NK-92 (cell line): ENCODE results near the gene MLYCD.

Source experiments
- DNase-seq: peaks from one replicate; lab custom pipeline; 2025; ENCODE audit not compliant: unreplicated experiment; lab: John Stamatoyannopoulos, UW

Gene MLYCD

DNA sequence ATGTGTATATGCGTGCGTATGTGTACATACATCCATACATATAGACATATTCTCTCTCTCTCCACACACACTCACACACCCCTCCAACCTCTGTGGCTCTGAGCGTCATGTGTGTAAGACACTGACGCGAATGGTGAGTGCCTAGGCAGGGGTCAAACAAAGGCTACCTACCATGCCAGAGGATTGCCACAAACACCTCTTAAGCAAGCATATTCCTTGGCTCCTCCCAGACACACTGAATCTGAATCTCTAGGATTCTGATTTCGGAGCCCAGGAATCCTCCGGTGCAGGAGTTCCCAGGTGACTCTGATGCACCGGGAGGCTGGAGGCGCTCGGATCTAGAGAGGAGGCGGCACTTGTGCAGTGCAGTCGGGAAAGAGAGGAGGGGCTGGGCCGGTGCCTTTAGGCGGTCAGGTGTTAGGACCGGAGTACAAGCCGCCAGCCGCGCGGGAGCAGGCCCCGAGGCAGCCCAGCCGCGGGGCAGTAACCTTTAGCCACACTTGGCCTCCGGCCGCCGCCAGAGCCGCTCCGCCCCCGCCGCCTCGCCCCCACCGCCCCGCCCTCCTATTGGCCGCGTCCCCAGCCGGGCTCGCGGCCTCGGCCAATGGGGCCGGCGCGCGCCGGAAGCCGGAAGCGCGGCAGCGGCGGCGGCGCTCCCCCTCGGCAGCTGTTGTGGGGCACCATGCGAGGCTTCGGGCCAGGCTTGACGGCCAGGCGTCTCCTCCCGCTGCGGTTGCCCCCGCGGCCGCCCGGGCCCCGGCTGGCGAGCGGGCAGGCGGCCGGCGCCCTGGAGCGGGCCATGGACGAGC, at the start of gene MLYCD:
TSS of gene MLYCD (plus strand) at position 653 of the 809 bp plus-strand sequence. CDS start at position 683, 30 bp downstream.
- DNase-seq: no peak

DNA sequence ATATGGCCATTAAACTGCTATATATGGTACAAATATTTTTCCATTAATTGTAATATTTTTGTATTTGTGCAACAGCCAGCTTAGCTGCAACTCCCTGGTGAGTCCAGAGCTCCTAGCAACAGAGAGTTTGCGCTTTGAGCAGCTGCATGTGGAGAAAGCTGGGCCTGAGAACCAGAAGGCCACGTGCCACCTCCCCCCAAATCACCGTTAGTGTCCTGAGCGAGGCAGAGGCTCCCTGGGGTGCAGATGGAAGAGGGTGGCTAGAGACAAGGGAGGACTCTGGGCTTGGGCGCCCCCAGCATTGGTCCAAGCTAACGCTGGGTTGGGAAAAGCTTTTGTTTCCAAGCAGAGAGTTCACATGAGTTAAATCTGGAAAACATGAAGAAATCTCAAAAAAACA, 49.5 kb upstream of the MLYCD start:
- DNase-seq: no peak

DNA sequence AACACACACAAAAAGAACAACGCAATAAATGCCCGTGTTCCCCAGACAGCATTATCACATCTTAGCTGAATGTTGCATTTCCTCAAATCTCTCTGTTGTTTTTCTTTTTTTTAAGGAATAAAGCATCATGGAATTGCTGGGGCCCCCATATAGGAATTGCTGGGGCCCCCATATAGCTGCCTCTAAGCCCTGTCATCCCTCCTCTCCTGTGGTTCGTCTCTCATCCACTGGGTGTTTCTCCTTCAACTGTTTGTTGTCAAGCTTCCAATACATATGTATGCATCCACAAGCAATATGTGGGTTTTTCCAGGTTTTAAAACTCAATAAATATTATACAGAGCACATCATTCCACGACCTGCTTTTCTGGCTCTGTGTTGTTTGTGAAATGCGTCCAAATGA, 48.0 kb upstream of the MLYCD start:
- no peak for DNase-seq

DNA sequence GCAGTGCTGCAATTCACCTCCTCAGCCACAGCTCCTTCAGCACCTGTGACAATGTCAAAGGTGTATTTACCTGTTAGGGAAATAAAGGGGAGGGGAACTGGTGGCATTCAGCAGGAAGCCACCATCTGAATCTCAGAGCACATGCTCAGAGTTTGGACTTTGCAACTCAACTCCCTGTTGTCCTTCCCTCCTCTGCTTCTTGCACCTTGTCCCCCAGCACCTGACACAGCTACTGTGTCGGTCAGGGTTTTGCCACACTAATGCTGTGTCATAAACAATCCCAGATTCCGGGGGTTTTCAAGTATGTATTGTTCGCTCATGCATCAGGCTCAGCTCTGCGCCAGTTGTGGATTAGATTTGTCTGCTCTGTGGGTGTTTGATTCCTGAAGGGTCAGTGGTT, 47.4 kb upstream of the MLYCD start:
- DNase-seq: no peak

DNA sequence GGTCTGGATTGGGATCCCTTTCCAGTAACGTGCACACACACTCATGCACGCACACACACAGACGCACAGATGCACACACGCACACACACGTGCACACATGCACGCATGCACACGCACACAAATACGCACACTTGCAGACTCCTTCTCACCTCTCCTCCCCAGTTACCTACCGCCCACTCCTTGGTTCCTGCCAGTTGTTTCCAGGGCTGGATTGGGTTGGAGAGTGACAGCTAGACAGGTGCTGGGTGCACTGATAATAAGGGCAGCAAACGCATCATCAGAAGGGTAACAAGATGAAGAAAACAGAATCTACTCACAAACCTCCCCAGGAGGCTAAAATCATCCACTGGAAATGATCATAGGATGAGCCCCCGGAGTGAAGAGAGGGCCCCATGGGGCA, 46.1 kb upstream of the MLYCD start:
- DNase-seq: no peak

DNA sequence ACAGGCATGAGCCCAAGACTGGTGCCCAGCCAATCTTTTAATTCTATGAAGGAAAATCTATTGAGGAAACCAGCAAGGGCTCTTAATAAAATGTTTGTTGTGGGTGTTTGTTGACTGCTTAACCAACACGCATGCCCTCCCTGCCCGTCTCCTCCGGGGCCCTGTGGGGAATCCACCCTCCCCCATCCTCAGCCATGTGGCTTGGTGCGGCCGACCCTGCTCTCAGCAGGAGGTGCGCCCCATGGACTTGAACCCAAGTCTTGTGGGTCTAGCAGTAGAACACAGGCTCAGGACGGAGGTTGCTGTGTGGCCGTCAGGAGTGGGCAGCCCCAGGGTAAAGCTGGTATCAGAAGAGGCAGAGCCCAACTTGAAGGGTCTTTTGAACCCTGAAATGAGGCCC, 45.1 kb upstream of the MLYCD start:
- no peak for DNase-seq

DNA sequence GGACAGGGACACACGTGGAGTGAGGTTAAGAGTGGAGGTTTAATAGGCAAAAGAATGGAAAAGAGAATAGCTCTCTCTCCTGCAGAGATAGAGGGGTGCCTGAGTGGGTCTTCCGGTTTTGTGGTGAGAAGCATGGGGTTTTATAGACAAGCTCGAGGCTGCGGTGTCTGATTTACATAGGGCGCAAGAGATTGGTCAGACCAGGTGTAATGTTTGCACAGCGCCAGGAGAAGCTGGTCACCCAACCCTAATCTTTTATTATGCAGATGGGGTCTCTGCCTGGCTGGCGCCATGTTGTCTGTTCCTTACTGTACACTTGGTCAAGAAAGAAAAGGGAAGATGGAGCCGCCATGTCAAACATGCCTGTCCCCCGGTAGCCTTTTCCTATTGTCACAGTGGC, 44.5 kb upstream of the MLYCD start:
- no peak for DNase-seq

DNA sequence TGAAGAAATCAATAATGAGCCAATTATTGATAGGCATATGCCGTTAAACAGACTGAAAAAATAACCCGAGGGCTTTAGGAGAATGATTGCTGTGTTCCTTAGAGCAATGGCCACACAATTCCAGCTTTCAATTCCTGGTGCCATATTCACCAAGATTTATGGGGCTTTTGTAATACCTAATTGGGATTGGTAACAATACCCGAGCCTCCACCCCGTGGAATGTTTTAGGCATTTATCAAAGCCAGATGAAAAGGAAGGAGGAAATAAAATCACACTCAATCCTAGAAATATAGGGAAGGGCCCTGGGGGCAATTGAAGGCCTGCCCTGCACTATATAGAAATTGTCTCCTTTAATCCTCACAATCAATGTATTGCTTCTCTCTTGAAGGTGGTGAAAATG, 42.1 kb upstream of the MLYCD start:
- no peak for DNase-seq

DNA sequence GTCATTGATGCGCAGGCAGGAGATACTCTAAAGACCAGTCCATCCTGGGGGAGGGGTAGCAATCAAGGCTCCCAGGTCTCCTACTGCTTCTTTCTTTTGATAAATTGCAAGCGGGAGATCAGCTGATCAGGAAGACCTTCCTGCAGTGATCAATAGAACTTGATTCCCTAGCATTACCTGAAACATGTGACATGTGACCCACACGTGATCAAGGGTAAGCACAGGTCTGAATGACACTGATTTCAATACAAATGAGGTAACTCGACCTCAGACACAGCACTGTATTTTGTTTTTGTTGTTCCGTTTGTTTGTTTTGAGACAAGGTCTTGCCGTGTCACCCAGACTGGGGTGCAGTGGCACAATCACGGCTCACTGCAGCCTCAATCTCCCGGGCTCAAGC, 39.6 kb upstream of the MLYCD start:
- DNase-seq: no peak

DNA sequence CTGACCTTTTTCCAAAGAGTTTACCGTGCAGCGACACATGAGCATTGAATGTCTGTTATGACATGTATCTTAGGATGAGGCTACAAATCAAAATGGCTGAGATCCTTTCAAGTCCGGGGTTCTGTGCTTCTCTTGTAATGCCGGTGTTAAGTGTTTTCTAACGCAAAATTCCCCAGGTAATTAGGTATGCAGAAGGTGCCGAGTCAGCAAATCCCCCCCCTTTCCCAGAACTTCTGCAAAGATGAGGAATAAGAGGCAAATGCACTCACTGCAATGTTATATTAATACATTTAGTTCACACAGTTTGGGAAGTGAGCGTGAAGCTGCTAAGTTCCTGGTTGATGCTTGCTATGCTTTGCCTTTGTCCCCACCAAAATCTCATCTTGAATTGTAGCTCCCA, 36.3 kb upstream of the MLYCD start:
- no peak for DNase-seq

DNA sequence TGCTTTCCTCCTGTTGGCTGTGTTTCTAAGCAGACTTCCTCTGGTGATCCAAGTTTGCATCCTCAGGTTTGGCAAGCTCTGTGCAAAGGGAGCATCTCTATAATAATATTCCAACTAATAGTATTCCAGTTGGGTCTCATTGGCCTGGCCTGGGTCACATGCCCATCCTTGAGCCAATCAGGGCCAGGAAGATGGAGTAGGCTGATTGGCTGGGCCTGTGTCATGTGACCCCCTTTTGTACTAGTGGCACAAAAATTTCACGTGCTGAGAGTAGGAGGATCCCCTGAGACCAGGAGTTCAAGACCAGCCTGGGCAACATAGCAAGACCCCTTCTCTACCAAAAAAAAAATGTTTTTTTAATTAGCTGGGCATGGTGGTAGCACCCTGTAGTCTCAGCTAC, 35.2 kb upstream of the MLYCD start:
- DNase-seq: no peak

DNA sequence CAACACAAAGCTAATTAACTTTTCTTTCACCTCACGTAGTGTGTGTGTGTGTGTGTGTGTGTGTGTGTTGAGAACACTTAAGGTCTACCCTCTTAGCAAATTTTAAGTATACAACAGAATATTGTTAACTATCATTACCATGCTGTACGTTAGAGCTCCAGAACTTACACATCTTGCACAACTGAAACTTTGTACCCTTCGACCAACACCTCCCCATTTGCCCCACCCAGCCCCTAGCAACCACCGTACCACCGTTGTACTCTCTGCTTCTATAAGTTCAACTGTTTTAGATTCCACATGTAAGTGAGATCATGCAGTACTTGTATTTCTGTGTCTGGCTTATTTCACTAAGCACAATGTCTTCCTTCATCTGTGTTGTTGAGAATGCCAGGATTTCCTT, 28.1 kb upstream of the MLYCD start:
- no peak for DNase-seq

DNA sequence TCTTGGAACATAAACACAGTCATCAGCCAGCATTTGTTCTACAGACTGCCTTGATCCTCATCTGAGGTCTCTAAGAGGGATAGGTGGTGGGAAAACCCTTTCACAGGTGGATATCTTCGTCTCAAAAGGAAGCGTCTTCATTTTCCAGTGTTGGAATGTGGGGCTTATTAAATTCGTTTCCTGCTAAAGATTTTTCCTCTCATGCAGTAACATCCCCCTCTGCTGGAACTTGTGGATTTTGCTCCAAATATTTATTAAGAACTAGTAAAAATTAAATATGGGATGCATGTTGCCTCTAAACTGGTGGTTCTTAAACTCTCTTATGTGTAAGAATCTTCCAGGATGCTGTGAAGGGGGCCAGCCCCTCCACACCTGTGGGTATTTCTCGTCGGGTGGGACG, 20.1 kb upstream of the MLYCD start:
- no peak for DNase-seq

DNA sequence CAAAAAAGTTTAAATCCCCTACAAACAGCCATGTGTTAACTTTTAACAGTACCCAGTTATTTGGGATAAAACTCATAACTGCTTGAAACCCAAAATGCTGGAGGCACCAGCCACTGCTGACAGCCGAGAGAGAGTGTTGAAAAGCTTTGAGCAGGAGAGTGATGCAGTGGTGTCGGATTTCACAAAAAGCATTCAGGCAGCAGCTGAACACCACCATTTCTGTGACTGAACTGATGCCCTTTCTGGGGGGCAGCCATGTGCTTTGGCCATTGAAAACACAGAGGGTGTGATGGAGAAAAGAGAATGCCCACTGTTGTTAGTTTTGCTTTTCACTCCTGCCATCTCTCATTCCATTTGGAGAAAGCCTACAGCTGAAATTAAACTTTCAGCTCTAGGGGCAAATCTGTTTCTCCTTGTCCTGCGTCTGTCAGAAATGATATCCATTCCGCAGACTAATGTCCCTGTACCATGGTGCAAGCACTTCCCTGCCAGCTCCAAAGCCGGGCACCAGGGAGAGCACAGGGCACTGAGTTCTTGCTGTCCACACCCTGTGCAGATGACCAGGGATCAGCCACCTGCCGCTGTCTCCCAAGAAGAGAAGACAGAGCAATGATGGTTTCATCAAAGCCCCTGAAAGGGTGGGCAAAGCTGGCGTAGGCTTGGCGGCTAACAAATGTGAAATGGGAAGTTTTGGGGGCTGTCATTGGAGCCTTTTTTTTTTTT, 16.6 kb upstream of the MLYCD start:
- no peak for DNase-seq

DNA sequence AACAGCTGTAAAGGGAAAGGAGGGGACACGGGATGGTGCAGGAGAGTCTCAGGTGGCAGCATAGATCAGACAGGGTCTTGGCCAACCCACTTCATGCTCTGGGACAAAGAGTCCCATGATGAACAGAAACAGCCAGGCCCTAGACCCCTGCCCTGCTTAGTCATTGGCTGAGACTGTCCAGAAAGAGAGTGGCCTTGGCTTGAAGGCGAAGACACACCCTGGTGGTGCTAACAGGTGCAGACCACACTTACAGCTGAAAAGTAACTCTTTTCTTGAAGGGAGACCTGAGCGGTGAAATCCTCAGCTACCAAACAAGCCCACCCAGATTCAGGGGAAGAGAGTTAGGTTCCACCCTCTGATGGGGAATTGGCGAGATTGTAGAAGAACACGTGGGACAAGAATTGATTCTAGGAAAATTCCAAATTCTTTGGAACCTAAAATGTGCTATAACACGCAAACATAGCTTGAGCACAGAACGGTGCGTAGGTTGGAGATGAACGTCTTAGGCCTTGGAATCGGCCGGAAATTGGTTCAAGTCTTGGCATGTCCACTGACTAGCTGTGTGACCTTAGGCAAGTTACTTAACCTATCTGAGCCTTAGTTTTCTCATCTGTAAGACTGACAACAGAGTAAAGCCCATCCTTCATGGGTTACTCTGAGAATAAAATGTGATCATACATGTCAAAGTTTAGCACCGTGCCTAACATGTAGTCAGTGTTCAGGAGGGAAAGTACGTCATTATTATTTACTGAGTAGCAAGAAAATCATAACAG, 12.5 kb upstream of the MLYCD start:
- no peak for DNase-seq

DNA sequence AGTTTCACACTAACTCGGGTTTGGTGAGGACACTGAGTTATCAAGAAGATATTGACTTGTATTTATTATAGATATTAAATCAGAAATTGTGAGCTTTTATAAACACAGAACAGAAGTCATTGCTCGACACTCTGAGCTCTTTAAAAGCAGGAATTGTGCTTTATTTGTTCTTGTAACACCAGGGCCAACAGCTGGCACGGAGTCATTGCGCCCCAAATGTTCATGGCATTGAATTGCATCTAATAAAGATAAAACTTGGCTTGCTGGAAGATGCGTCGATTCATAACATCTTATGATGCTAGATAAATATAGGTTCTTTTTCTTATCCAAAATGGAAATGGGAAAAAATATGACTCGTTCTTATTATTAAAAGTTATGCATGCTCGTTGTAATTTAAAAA, 11.8 kb upstream of the MLYCD start:
- no peak for DNase-seq

DNA sequence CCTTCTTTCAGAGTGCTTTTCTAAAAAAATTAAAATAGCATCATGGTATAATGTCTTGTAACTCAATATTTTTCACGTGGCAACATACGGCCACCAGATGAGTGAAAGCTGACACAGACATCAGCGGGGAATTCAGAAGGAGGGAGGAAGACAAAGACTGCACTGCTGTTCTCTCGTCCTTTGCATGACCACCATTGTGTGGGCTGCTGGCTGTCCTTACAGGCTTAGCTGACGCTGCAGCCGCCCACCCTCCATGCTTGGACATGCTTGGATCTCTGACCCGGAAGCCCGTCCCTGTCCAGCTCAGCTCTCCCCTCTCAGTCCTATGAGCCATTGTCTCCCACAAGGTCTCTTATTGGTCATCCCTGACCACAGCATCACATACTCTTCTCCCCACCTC, 11.4 kb upstream of the MLYCD start:
- DNase-seq: no peak

DNA sequence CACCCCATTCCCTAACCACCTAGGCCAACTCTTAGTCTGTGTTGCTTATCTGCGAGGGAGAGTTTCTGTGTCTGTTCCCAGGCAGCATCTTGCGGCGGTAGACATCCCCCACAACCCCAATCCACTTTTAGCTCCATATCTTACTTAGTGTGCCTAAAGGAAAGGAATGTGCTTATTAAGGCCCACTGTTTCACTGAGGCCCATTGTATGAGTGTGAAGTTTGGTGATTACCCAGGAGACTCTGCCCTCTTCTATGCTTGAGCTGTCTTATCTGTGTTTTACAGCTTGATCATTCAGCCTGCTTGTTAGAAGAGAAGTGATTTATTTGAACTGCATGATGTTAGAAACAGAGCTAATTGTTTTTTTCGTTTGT, 10.3 kb upstream of the MLYCD start:
- no peak for DNase-seq

DNA sequence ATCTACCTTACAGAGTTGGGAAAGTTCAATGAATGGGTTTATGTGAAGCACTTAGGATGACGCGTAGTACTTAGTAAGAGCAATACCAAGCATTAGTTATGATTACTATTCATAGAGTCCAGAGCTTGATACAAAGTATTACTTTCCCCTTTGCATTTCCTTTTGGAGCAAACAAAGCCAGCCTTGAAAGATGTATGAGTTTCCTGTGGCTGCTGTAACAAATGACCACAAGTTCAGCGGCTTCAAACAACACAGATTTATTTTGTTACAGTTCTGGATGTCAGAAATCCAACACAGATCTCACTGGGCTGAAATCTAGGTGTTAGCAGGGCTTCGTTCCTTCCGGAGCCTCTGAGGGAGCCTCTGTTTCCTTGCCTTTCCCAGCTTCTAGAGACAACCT, 8.6 kb upstream of the MLYCD start:
- no peak for DNase-seq

DNA sequence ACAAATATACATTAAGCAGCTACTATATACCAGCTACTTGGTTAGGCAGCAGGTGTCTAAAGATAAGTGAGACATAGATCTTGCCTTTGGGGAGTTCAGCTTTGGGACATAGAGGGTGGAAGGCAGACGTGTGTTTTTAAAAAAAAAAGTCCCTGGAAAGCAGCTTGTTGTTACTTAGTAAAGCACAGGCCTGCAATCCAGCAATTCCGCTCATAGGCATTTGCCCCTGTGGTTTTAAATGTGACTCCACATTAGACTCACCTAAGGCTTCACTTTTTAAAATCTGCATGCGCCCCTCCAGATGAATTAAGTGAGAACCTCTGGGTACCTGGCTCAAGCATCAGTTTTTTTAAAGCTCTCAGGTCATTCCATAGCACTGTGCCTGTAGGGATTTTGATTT, 7.2 kb upstream of the MLYCD start:
- no peak for DNase-seq

DNA sequence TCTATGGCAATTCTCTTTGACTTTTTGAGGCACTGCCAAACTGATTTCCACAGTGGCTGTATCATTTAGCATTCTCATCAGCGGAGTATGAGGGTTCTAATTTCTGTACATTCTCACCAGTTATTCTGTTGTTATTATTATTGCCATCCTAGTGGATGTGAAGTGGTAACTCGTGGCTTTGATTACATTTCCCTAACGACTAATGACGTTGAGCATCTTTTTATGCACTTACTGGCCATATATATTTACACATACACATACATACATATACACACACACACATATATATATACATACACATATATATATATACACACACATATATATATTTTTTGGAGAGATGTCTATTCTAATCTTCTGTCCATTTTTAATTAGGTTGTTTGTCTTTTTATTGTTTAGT, 3.7 kb upstream of the MLYCD start:
- DNase-seq: no peak

DNA sequence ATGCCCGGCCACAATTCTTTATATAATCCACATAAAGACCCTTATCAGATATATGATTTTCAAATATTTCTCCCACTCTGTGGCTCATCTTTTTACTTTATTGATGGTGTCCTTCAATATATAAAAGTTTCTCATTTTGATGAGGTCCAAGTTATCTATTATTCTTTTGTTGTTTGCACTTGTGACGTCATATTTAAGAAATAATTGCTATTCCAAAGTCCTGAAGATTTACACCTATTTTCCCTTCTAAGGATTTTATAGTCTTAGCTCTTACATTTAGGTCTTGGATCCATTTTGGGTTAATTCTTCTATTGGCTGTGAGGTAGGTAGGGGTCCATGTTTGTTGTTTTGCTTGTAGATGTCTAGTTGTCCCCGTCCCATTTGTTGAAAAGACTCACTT, 3.0 kb upstream of the MLYCD start:
- DNase-seq: no peak
